Memory B cell (primary cell): Measurements from ENCODE around the gene THBS3.
"Not testable (repeated sequence)": the region's sequence is repeated elsewhere in the genome, so short reads cannot be mapped to it uniquely, and the experiment has no call there.

ENCODE experiments used
- ATAC-seq: fragments of 150-1000 bp; cut with Tn5 transposase; 2 replicates; pipeline ENCODE4 v1.10.0; 2021; ENCODE audit warnings: low read depth, mild to moderate bottlenecking, moderate library complexity
- DNase-seq, 2 donors: peaks; one replicate each; pipeline ENCODE4 v3.0.0; 2022; ENCODE audit warnings: low spot score in 2 of 2
- H3K27ac Mint-ChIP-seq: one replicate; pipeline ENCODE4 v1.8.0; 2022; ENCODE audit warnings: mild to moderate bottlenecking, moderate library complexity, mixed read lengths
- H3K27me3 Mint-ChIP-seq: one replicate; pipeline ENCODE4 v1.8.0; 2022; ENCODE audit warnings: mixed read lengths
- H3K36me3 Mint-ChIP-seq: one replicate; pipeline ENCODE4 v1.8.0; 2022; ENCODE audit warnings: mild to moderate bottlenecking, mixed read lengths
- H3K4me1 Mint-ChIP-seq: one replicate; pipeline ENCODE4 v1.8.0; 2022; ENCODE audit warnings: mixed read lengths
- H3K4me3 Mint-ChIP-seq: one replicate; pipeline ENCODE4 v1.8.0; 2022; ENCODE audit warnings: mild to moderate bottlenecking, moderate library complexity, mixed read lengths
- H3K9me3 Mint-ChIP-seq: one replicate; pipeline ENCODE4 v1.8.0; 2022; ENCODE audit warnings: mixed read lengths

Gene THBS3

DNA sequence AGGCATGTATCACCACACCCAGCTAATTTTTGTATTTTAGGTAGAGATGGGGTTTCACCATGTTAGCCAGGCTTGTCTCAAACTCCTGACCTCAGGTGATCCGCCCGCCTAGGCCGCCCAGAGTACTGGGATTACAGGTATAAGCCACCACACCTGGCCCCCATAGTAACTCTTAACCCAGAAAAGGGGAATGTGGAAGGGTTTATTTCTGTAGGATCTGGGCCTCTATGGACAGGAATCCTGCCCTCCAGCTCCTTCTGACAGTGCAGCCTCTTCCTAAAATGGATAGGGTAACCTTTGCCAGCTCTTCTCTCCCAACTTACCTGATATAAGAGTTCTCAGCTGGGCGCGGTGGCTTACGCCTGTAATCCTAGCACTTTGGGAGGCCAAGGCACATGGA is 45.1 kb downstream of the THBS3 start:
- H3K27ac Mint-ChIP-seq, H3K4me3 Mint-ChIP-seq, DNase-seq, H3K27me3 Mint-ChIP-seq, H3K9me3 Mint-ChIP-seq, ATAC-seq, H3K36me3 Mint-ChIP-seq, H3K4me1 Mint-ChIP-seq: not testable (repeated sequence)

GRCh38 chr1:155160128-155160527 is 47.6 kb downstream of the THBS3 start:
- Mint-ChIP-seq H3K27ac (no peak overlapping the region), H3K4me3 (no peak overlapping the region), H3K9me3 (no peaks in the 10 kb centered on the region), H3K4me1 (no peaks in the 10 kb centered on the region), H3K27me3 (no peaks in the 10 kb centered on the region), H3K36me3 (no peaks in the 10 kb centered on the region)
- ATAC-seq (no peak), DNase-seq (no peak)

DNA sequence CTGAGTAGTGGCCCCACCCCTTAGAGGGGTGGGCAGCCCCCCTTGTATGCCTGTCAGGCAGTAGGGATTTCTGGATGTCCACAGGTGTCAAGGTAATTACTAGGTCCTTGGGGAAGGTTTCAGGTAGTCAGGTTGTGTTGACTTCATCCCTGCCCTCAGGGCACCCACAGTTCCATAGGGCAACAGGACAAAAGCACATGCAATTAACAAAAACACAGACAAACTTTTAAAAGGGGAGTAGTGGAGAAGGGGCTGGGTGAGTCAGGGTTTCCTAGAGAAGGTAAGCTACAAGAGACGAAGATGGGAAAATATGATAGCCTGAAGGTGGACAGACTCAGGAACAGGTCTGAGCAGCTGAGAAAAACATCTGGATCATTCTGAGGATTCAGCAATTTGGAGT is 48.7 kb downstream of the THBS3 start:
- Mint-ChIP-seq H3K4me1 (no peaks in the 10 kb centered on the region), H3K27me3 (no peaks in the 10 kb centered on the region), H3K36me3 (no peaks in the 10 kb centered on the region), H3K4me3 (no peak overlapping the region), H3K27ac (no peak overlapping the region), H3K9me3 (no peaks in the 10 kb centered on the region)
- ATAC-seq (no peak), DNase-seq (no peak)

GRCh38 chr1:155155996-155156643 is 51.6 kb downstream of the THBS3 start:
- not testable (repeated sequence) for H3K4me3 Mint-ChIP-seq, H3K27ac Mint-ChIP-seq, H3K36me3 Mint-ChIP-seq, H3K27me3 Mint-ChIP-seq, H3K9me3 Mint-ChIP-seq, ATAC-seq, H3K4me1 Mint-ChIP-seq, DNase-seq
